Suprapubic skin (tissue), 4 donors: Measurements from ENCODE around the gene OR10G2. TPM values are rescaled to one million over a fixed set of nuclear protein-coding genes. Genes with fewer than 3 reads are reported as not detected.

ENCODE experiments used
- DNase-seq, 2 donors: peaks; one replicate each; pipeline ENCODE4 v3.0.0-alpha.2; 2019; ENCODE audit warnings: low spot score in 2 of 2
- H3K27ac ChIP-seq: fragments of 200-600 bp; sonication (generic); one replicate; pipeline ENCODE4 v1.5.1; 2019
- H3K27me3 ChIP-seq: fragments of 200-600 bp; sonication (generic); one replicate; pipeline ENCODE4 v1.5.1; 2019
- H3K36me3 ChIP-seq: fragments of 200-600 bp; sonication (generic); one replicate; pipeline ENCODE4 v1.5.1; 2019
- H3K4me1 ChIP-seq: fragments of 200-600 bp; sonication (generic); one replicate; pipeline ENCODE4 v1.5.1; 2019
- H3K4me3 ChIP-seq: fragments of 200-600 bp; sonication (generic); one replicate; pipeline ENCODE4 v1.5.1; 2019; ENCODE audit warnings: mild to moderate bottlenecking
- H3K9me3 ChIP-seq: fragments of 200-600 bp; sonication (generic); one replicate; pipeline ENCODE4 v1.5.1; 2019
- EP300 ChIP-seq: sonication (generic); formaldehyde crosslinking; IDR thresholded peaks from one replicate; pipeline ENCODE4 v1.6.1; 2017; ENCODE audit warnings: antibody characterized with exemption
- POLR2A ChIP-seq, 2 donors: fragments of 450-650 bp; IDR thresholded peaks; one replicate each; pipeline ENCODE4 v1.6.1; 2017; ENCODE audit warnings: antibody characterized with exemption in 2 of 2, mild to moderate bottlenecking in 2 of 2, moderate library complexity in 2 of 2
- POLR2AphosphoS5 ChIP-seq, 3 donors: sonication (generic); formaldehyde crosslinking; IDR thresholded peaks; one replicate each; pipeline ENCODE4 v1.6.1; 2017; ENCODE audit warnings: antibody characterized with exemption in 3 of 3
- WGBS: methylation state at CpG from one replicate; pipeline ENCODE4 v1.1.5; 2018; 5-methylcytosine and 5-hydroxymethylcytosine counted together
- total RNA-seq, 4 donors: library from RNA; depleted of rRNA; stranded (reverse); fragments of >200 nt; gene quantifications; one replicate each; pipeline ENCODE4 v1.1.0, GENCODE V29; 2016
- TF ChIP-seq, protein P1 (sequence below), 2 donors: fragments of 200-600 bp in 1 of 2; fragments of 450-650 bp in 1 of 2; sonication (generic) in 1 of 2; IDR thresholded peaks; one replicate each; pipeline ENCODE4 v1.5.1; 2016 to 2019; ENCODE audit warnings: antibody characterized with exemption in 2 of 2, mild to moderate bottlenecking in 1 of 2, moderate library complexity in 1 of 2

Gene OR10G2
- total RNA-seq, 4 donors from 2014 or later: not detected

DNA sequence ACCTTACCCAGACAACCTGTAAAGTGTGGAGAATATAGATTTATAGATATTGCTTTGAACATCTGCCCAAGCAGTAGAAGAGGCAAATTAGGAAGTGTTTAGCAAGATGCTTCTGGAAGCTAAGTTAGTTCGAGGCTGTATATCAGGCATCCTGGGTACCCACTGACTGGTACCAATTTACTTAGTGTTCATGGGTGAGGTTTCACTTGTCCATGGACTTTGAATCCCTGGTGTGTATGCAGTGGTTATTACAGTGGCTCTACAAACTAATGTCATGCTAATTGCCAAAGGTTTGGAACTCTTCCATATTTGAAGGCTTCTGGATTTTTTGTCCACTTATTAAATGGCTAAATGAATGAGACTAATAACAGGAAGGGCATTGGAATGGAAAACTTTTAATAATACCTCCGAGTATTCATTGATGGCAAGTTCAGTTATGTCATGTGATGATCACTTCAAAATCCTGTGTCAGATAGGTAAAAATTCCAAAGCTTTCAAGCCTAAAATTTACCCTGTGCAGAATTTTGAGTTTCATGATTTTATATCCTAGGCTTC lies 18.7 kb upstream of the OR10G2 start, which contains the start of gene OR4E2:
Gene OR4E2, plus strand, starts transcription at position 505 of the 555 bp plus-strand sequence. CDS start 11,248 bp downstream, outside the sequence.
- Histone ChIP-seq H3K9me3 (peaks cover 3% of the 10 kb centered on the region), H3K27ac (no peak within 1 kb of the TSS), H3K27me3 (no peaks in the 10 kb centered on the region), H3K4me1 (no peaks in the 10 kb centered on the region), H3K4me3 (no peak within 1 kb of the TSS), H3K36me3 (no peaks in the 10 kb centered on the region)
- 75% methylated on average over 2 of the region's 2 CpGs for WGBS
- no peak for DNase-seq
- TF ChIP-seq POLR2A (IDR thresholded peaks at IDR 0.05) (no peak), EP300 (no peak), POLR2AphosphoS5 (IDR thresholded peaks at IDR 0.05) (no peak)
- TF ChIP-seq, protein P1, sequence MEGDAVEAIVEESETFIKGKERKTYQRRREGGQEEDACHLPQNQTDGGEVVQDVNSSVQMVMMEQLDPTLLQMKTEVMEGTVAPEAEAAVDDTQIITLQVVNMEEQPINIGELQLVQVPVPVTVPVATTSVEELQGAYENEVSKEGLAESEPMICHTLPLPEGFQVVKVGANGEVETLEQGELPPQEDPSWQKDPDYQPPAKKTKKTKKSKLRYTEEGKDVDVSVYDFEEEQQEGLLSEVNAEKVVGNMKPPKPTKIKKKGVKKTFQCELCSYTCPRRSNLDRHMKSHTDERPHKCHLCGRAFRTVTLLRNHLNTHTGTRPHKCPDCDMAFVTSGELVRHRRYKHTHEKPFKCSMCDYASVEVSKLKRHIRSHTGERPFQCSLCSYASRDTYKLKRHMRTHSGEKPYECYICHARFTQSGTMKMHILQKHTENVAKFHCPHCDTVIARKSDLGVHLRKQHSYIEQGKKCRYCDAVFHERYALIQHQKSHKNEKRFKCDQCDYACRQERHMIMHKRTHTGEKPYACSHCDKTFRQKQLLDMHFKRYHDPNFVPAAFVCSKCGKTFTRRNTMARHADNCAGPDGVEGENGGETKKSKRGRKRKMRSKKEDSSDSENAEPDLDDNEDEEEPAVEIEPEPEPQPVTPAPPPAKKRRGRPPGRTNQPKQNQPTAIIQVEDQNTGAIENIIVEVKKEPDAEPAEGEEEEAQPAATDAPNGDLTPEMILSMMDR (IDR thresholded peaks at IDR 0.05): no peak

- 45% methylated on average over 1 of the region's 1 CpG for WGBS
- no peaks in the 10 kb centered on the region for H3K4me1 ChIP-seq
- no peaks in the 10 kb centered on the region for H3K36me3 ChIP-seq
- no peak overlapping the region for H3K27ac ChIP-seq
- no peak for TF ChIP-seq POLR2AphosphoS5 (IDR thresholded peaks at IDR 0.05)
- no peak for TF ChIP-seq POLR2A (IDR thresholded peaks at IDR 0.05)
- no peak for TF ChIP-seq EP300
- TF ChIP-seq, protein P1 (IDR thresholded peaks at IDR 0.05): no peak
- no peaks in the 10 kb centered on the region for H3K27me3 ChIP-seq
- H3K9me3 ChIP-seq: peaks cover 3% of the 10 kb centered on the region
- DNase-seq: no peak
- no peak overlapping the region for H3K4me3 ChIP-seq
Observed at GRCh38 chr14:21652209-21652808, 17.6 kb upstream of the OR10G2 start.

DNA sequence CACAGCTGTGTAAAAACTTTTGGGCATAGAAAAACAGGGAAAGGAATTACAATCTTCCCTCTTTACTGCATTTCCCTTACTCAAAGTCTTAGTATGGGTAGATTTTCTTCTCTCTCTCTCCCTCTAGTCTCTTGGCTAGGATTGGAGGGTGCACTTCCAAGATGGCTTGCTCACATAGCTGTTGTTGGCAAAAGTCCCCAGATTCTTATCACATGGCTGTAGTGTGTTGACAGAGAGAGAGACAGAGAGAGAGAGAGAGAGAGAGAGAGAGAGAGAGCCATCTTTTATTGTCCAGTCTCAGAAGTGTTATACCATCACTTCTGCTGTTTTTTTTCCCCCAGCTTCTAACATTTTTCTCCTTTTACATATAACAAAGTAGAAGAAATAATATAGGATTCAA lies 12.6 kb upstream of the OR10G2 start:
- DNase-seq: no peak
- no peaks in the 10 kb centered on the region for H3K4me1 ChIP-seq
- no peaks in the 10 kb centered on the region for H3K27me3 ChIP-seq
- TF ChIP-seq POLR2A (IDR thresholded peaks at IDR 0.05) (no peak), POLR2AphosphoS5 (IDR thresholded peaks at IDR 0.05) (no peak), EP300 (no peak)
- TF ChIP-seq, protein P1 (IDR thresholded peaks at IDR 0.05): no peak
- H3K27ac ChIP-seq: no peak overlapping the region
- H3K9me3 ChIP-seq: peaks cover 3% of the 10 kb centered on the region
- H3K36me3 ChIP-seq: no peaks in the 10 kb centered on the region
- H3K4me3 ChIP-seq: no peak overlapping the region

GRCh38 chr14:21643407-21643806 lies 8.7 kb upstream of the OR10G2 start:
- Histone ChIP-seq H3K27me3 (no peaks in the 10 kb centered on the region), H3K36me3 (no peaks in the 10 kb centered on the region), H3K9me3 (peaks cover under 1% of the 10 kb centered on the region), H3K4me3 (no peak overlapping the region), H3K4me1 (no peaks in the 10 kb centered on the region), H3K27ac (no peak overlapping the region)
- no peak for DNase-seq
- 61% methylated on average over 5 of the region's 5 CpGs for WGBS
- no peak for TF ChIP-seq POLR2AphosphoS5 (IDR thresholded peaks at IDR 0.05)

GRCh38 chr14:21642683-21643082 lies 7.9 kb upstream of the OR10G2 start:
- Histone ChIP-seq H3K27ac (no peak overlapping the region), H3K9me3 (no peaks in the 10 kb centered on the region), H3K36me3 (no peaks in the 10 kb centered on the region), H3K4me3 (no peak overlapping the region), H3K27me3 (no peaks in the 10 kb centered on the region), H3K4me1 (no peaks in the 10 kb centered on the region)
- no peak for DNase-seq
- TF ChIP-seq POLR2A (IDR thresholded peaks at IDR 0.05) (no peak), POLR2AphosphoS5 (IDR thresholded peaks at IDR 0.05) (no peak), EP300 (no peak)
- TF ChIP-seq, protein P1 (IDR thresholded peaks at IDR 0.05): no peak
- WGBS: 49% methylated on average over 3 of the region's 3 CpGs
